Left ventricle myocardium inferior (tissue), 1 donor: ENCODE data around the gene APOL4. TPM values are rescaled to one million over a fixed set of nuclear protein-coding genes. Genes with fewer than 3 reads are reported as not detected.
A peak's percentile ranks its signal among the peaks of the same experiment; 100 is the strongest.

Experiments used
- DNase-seq: peaks from one replicate; pipeline ENCODE4 v3.0.0-alpha.2; 2020
- H3K27ac ChIP-seq: fragments of 200-600 bp; replicated peaks from 2 replicates; pipeline ENCODE4 v1.8.0; 2021
- H3K27me3 ChIP-seq: fragments of 200-600 bp; 2 replicates; pipeline ENCODE4 v1.8.0; 2021; ENCODE audit warnings: low read depth
- H3K36me3 ChIP-seq: fragments of 200-600 bp; 2 replicates; pipeline ENCODE4 v1.8.0; 2021
- H3K4me1 ChIP-seq: fragments of 200-600 bp; 2 replicates; pipeline ENCODE4 v1.8.0; 2021
- H3K4me3 ChIP-seq: fragments of 200-600 bp; 2 replicates; pipeline ENCODE4 v1.8.0; 2021; ENCODE audit warnings: mild to moderate bottlenecking, moderate library complexity
- H3K9me3 ChIP-seq: fragments of 200-600 bp; replicated peaks from 2 replicates; pipeline ENCODE4 v1.8.0; 2021
- intact Hi-C: fragments of 100-400 bp; cut with micrococcal nuclease; formaldehyde crosslinking; loops from one replicate; pipeline ENCODE4 v1.11.0; 2022
- total RNA-seq: library from RNA; stranded (reverse); fragmentation: NEBNext Ultra II Directional; extraction: Animal tissue kit (Norgen Biotek cat#: 25700); gene quantifications from one replicate; pipeline ENCODE4 v1.2.1, GENCODE V29; 2021
- TF ChIP-seq, protein P1 (sequence below): fragments of 200-600 bp; IDR thresholded peaks from 2 replicates; pipeline ENCODE4 v1.8.0; 2021; ENCODE audit warnings: antibody characterized with exemption, mild to moderate bottlenecking, borderline replicate concordance
- donor health status: DM: no; HTN: yes; CAD: no; lungs with severe emphysema.

Gene APOL4
- total RNA-seq, 1 donor from 2014 or later, result 4.7 TPM

DNA sequence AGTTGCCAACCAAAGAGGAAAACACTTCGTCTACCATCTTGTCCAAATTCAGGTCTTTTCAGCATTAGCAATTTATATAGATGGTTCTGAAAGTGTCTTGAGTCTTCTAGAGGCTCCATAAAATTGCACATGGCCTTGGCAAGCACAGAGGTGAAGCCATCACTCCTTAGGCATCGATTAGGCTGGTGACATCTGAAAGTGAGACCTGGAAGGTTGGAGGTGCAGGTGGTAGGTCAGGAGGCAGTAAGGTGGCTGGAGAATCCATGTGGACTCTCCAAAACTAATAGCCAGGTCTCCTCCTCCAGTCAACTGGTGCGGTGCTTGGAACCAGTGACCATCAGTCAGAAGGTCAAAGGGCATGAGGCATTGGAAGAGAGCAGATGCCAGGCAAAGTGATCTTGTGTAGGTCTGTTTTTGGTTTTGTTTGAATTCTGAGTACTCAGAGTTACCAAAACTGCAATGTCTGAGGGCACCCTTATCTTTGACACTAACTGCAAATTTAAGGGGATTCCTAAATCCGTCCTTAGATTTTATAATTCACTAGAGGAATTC is 44.3 kb upstream of the APOL4 start:
- intact Hi-C loops, result no loop called here
- TF ChIP-seq, protein P1, sequence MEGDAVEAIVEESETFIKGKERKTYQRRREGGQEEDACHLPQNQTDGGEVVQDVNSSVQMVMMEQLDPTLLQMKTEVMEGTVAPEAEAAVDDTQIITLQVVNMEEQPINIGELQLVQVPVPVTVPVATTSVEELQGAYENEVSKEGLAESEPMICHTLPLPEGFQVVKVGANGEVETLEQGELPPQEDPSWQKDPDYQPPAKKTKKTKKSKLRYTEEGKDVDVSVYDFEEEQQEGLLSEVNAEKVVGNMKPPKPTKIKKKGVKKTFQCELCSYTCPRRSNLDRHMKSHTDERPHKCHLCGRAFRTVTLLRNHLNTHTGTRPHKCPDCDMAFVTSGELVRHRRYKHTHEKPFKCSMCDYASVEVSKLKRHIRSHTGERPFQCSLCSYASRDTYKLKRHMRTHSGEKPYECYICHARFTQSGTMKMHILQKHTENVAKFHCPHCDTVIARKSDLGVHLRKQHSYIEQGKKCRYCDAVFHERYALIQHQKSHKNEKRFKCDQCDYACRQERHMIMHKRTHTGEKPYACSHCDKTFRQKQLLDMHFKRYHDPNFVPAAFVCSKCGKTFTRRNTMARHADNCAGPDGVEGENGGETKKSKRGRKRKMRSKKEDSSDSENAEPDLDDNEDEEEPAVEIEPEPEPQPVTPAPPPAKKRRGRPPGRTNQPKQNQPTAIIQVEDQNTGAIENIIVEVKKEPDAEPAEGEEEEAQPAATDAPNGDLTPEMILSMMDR, result no peak
- no peak overlapping the region for H3K4me3 ChIP-seq
- H3K4me1 ChIP-seq, result peaks cover 24% of the 10 kb centered on the region
- H3K27ac ChIP-seq, result peak overlapping the region; percentile 86
- H3K27me3 ChIP-seq, result no peaks in the 10 kb centered on the region
- H3K36me3 ChIP-seq, result no peaks in the 10 kb centered on the region
- no peaks in the 10 kb centered on the region for H3K9me3 ChIP-seq
- DNase-seq, result no peak

DNA sequence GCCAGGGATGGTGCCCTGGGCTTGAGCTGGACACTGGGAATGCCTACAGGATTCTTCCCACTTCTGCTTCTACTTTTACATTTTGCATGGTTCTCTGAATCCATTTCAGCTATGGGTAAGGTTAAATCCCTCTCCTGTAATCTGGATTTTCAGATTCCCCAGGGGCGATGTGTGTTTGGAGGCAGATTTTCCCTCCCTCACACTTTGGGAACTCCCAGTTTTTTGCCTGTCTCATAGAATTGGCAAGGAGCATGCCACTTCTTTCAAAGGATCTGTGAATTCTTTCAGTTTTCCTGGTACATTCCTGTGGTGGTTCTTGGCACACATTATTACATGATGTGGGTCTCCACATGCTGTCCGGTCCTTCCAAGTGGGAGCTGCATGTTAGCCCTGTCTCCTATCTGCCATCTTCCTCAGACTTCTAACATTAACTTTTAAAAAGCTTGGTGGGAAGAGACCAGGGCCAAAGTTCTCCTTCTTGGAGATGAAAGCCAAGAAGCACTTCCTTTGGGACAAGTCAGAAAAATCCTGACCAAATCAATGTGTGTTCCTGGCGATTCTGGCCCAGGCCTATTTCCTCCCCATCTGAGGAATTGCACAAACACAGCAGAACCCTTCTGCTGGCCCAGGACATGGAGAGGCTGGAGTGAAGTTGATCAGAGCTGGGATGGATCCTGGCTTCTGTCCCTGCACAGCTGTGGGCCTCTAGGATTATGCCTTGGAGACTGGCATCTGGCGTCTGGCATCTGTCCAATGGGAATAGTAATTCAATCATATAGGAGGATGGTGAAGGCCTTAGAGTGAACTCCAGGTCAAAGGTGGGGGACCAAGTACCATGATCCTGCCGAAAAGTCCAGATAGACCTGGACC is 43.1 kb upstream of the APOL4 start:
- Histone ChIP-seq H3K4me3 (no peak overlapping the region), H3K27me3 (no peaks in the 10 kb centered on the region), H3K36me3 (no peaks in the 10 kb centered on the region), H3K4me1 (peaks cover 27% of the 10 kb centered on the region), H3K9me3 (no peaks in the 10 kb centered on the region), H3K27ac (peak overlapping the region; percentile 86)
- TF ChIP-seq, protein P1, result no peak
- intact Hi-C loops, result no loop called here
- peak; percentile 60 for DNase-seq

DNA sequence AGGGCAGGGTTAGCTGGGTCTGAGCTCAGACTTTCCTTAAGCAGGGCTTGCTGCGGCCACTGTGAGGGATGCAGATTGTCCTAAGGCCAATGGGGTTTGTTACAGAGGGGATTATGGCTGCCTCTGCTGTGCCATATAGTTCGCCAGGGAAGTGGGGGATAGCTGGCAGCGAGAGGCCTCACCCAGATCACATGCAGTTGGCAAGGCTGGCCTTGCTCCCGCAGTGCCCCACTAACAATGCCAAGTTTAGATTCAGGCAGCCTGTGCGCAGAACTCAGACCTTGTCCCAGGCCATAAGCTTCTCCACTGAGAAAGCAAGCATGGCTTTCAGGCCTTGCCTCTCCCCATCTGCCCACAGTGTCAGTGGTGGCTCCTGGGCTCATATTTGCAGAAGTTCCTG is 42.4 kb upstream of the APOL4 start:
- DNase-seq, result no peak
- H3K4me1 ChIP-seq, result peaks cover 33% of the 10 kb centered on the region
- H3K4me3 ChIP-seq, result no peak overlapping the region
- H3K27me3 ChIP-seq, result no peaks in the 10 kb centered on the region
- H3K9me3 ChIP-seq, result no peaks in the 10 kb centered on the region
- intact Hi-C loops, result no loop called here
- no peaks in the 10 kb centered on the region for H3K36me3 ChIP-seq
- TF ChIP-seq, protein P1, result no peak
- H3K27ac ChIP-seq, result peak overlapping the region; percentile 86

DNA sequence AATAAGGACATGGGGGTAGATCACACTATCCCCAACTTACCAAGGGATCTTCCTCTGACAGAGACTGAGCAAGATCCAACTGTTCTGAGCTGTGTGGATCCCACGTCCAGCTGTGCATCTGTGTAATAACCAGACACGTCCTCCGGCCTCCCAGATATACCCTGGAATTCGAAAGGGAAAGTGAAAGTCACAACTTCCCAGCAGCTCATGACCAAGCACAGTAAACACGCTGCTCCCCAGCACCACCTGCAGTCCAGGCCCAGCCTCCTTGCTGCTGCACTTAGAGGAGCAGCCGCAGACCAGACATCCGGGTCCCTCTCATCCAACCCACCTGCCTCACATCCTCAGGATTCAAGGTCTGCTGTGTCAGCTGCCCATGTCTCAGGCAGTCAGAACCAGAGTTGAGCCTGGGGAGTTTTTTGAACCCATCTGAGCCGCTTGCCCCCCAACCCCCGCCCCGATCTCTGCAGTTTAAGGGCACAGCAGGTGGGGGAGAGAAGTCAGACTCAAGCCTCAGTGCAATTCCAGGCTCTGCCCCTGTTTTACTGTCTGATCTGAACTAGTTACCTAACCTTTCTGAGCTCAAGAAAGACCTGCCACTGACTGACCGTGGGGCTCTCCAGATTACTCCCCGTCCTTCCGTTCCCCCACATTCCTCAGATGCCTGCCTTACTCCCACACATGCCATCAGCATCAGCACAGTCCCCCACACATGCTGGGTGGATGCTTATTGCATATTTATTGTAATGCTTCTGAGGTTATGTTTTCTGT is 38.0 kb upstream of the APOL4 start, which contains the start of gene APOL2:
TSS of gene APOL2 (minus strand) at position 127 of the 771 bp plus-strand sequence. CDS start 6,365 bp downstream, outside the sequence.
- peak; percentile 90 for DNase-seq
- Histone ChIP-seq H3K27ac (peak within 1 kb of the TSS; percentile 93), H3K27me3 (no peaks in the 10 kb centered on the region), H3K36me3 (peaks cover 2% of the 10 kb centered on the region), H3K4me1 (peaks cover 66% of the 10 kb centered on the region), H3K9me3 (no peaks in the 10 kb centered on the region), H3K4me3 (peak within 1 kb of the TSS; percentile 74)
- intact Hi-C loops, result no loop called here
- TF ChIP-seq, protein P1, result peak; percentile 78

DNA sequence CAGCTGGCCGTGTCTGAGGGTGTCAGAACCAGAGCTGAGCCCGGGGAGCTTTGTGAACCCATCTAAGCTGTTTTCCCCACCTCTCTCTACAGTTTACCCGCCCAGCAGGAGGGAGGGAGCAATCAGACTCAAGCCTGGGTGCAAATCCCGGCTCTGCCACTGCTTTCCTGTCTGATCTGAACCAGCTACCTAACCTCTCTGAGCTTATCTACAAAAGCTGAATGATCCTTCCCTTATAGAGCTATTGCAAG is 37.5 kb upstream of the APOL4 start:
- peaks cover 3% of the 10 kb centered on the region for H3K36me3 ChIP-seq
- H3K9me3 ChIP-seq, result no peaks in the 10 kb centered on the region
- no peak for DNase-seq
- TF ChIP-seq, protein P1, result no peak
- intact Hi-C loops, result no loop called here
- H3K4me1 ChIP-seq, result peaks cover 66% of the 10 kb centered on the region
- no peaks in the 10 kb centered on the region for H3K27me3 ChIP-seq
- peak overlapping the region; percentile 74 for H3K4me3 ChIP-seq
- H3K27ac ChIP-seq, result peak overlapping the region; percentile 93
